ENCODE data around the gene UGT1A10. TPM values are rescaled to one million over a fixed set of nuclear protein-coding genes. Genes with fewer than 3 reads are reported as not detected.

Gene UGT1A10
- total and polyA plus RNA-seq, 2 of the 13 experiments (the other 11 are each of a cell fraction or from before 2014, with no cell fraction given), result not detected

DNA sequence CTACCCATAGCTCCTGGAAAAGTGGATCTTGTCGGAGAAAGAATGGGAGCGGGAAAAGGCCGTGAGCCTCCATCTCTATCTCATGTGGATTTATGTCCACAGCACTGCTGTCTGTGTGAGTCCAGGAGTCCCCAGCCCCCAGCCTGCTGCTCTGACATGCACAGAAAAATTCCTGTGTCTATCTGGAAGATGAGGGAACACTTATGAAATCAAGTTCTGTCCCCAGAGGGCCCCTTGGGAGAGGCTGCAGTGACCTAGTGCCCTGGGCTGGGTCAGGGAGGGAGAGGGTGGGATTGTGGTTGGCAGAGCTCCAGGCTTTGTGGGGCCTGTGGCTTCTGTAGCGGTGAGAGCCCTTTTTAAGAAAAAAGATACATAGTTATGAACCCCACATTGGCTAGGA, 180.5 kb downstream of the UGT1A10 start:
- no peak for DNase-seq (ENCODE audit: low spot score)
- H3K9ac ChIP-seq (ENCODE audit: insufficient read depth, low read depth, low read length), result no peak overlapping the region
- 31% methylated on average over 4 of the region's 4 CpGs for WGBS (ENCODE audit: low lambda C conversion rate)
- no peak overlapping the region for H3K4me3 ChIP-seq (replicated peaks in 1 of 3; ENCODE audit: insufficient read depth in 1 of 3, low read depth in 2 of 3, low read length in 3 of 3)
- H2AFZ ChIP-seq (ENCODE audit: low read length), result no peak overlapping the region
- in situ Hi-C loops (cut with HindIII; ENCODE audit: extremely low pct_ligation_motif_present, low pct_unique_long_range_greater_than_20kb) (no loop called here), intact Hi-C loops (cut with micrococcal nuclease; ENCODE audit: unreplicated experiment) (no loop called here)
- no peak overlapping the region for H3K27ac ChIP-seq (ENCODE audit: extremely low read length, insufficient read depth, low read length)
- no peak overlapping the region for H3K4me2 ChIP-seq (ENCODE audit: low read depth, low read length)
- peaks cover 7 to 34% of the 10 kb centered on the region in 2 experiments; a peak in 4 of 5 replicates for H3K27me3 ChIP-seq (ENCODE audit: control insufficient read depth in 1 of 2, insufficient read depth in 2 of 2, low read length in 2 of 2)
- H3K9me3 ChIP-seq (ENCODE audit: low read length), result no peaks in the 10 kb centered on the region
- no peak for FAIRE-seq
- no peaks in the 10 kb centered on the region for H3K79me2 ChIP-seq (ENCODE audit: insufficient read depth, low read length)
- H4K20me1 ChIP-seq (ENCODE audit: insufficient read depth, low read length), result no peaks in the 10 kb centered on the region
- POLR2A ChIA-PET, result no interaction called here
- BruUV-seq (replicated peaks), result no TSS peak
- ATAC-seq, result no peak
- CTCF ChIA-PET (ENCODE audit: low intra/inter-chr PET ratio, low total read pairs), result no interaction called here
- H3K4me1 ChIP-seq (ENCODE audit: insufficient read depth, low read length), result peaks cover 23% of the 10 kb centered on the region
- H3K36me3 ChIP-seq (replicated peaks in 1 of 2; ENCODE audit: control insufficient read depth in 1 of 2, insufficient read depth in 2 of 2, low read length in 2 of 2), result no peaks in the 10 kb centered on the region
- TF ChIP-seq HMGA1 (CRISPR knock-in tag; conservative IDR thresholded peaks at IDR 0.05) (no peak), ZNF124 (CRISPR knock-in tag; IDR thresholded peaks at IDR 0.05) (no peak), ZNF235 (CRISPR knock-in tag; IDR thresholded peaks at IDR 0.05; ENCODE audit: borderline replicate concordance) (no peak), ZNF768 (CRISPR knock-in tag; IDR thresholded peaks at IDR 0.05) (no peak), TCF7L2 (IDR thresholded peaks at IDR 0.05; ENCODE audit: low read depth, low read length) (no peak), NCOA5 (CRISPR knock-in tag; IDR thresholded peaks at IDR 0.05) (no peak), ADNP (CRISPR knock-in tag; IDR thresholded peaks at IDR 0.05) (no peak), ATM (IDR thresholded peaks at IDR 0.05; ENCODE audit: borderline replicate concordance) (no peak), ZHX2 (IDR thresholded peaks at IDR 0.05; ENCODE audit: low read depth) (no peak), ZHX2 (CRISPR knock-in tag; IDR thresholded peaks at IDR 0.05; ENCODE audit: borderline replicate concordance) (no peak), ZNF607 (CRISPR knock-in tag; IDR thresholded peaks at IDR 0.05; ENCODE audit: borderline replicate concordance) (no peak)
- TF ChIP-seq, protein P1, sequence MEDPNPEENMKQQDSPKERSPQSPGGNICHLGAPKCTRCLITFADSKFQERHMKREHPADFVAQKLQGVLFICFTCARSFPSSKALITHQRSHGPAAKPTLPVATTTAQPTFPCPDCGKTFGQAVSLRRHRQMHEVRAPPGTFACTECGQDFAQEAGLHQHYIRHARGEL (CRISPR knock-in tag; IDR thresholded peaks at IDR 0.05), result no peak
- TF ChIP-seq, protein P2, sequence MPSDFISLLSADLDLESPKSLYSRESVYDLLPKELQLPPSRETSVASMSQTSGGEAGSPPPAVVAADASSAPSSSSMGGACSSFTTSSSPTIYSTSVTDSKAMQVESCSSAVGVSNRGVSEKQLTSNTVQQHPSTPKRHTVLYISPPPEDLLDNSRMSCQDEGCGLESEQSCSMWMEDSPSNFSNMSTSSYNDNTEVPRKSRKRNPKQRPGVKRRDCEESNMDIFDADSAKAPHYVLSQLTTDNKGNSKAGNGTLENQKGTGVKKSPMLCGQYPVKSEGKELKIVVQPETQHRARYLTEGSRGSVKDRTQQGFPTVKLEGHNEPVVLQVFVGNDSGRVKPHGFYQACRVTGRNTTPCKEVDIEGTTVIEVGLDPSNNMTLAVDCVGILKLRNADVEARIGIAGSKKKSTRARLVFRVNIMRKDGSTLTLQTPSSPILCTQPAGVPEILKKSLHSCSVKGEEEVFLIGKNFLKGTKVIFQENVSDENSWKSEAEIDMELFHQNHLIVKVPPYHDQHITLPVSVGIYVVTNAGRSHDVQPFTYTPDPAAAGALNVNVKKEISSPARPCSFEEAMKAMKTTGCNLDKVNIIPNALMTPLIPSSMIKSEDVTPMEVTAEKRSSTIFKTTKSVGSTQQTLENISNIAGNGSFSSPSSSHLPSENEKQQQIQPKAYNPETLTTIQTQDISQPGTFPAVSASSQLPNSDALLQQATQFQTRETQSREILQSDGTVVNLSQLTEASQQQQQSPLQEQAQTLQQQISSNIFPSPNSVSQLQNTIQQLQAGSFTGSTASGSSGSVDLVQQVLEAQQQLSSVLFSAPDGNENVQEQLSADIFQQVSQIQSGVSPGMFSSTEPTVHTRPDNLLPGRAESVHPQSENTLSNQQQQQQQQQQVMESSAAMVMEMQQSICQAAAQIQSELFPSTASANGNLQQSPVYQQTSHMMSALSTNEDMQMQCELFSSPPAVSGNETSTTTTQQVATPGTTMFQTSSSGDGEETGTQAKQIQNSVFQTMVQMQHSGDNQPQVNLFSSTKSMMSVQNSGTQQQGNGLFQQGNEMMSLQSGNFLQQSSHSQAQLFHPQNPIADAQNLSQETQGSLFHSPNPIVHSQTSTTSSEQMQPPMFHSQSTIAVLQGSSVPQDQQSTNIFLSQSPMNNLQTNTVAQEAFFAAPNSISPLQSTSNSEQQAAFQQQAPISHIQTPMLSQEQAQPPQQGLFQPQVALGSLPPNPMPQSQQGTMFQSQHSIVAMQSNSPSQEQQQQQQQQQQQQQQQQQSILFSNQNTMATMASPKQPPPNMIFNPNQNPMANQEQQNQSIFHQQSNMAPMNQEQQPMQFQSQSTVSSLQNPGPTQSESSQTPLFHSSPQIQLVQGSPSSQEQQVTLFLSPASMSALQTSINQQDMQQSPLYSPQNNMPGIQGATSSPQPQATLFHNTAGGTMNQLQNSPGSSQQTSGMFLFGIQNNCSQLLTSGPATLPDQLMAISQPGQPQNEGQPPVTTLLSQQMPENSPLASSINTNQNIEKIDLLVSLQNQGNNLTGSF (CRISPR knock-in tag; IDR thresholded peaks at IDR 0.05), result no peak
